Bone marrow (tissue), 2 donors: Measurements from ENCODE around the gene ATP2C2.

Source experiments
- DNase-seq, 2 donors: peaks; one replicate each; lab custom pipeline; 2025; lab: John Stamatoyannopoulos, UW

ATP2C2 gene

DNA sequence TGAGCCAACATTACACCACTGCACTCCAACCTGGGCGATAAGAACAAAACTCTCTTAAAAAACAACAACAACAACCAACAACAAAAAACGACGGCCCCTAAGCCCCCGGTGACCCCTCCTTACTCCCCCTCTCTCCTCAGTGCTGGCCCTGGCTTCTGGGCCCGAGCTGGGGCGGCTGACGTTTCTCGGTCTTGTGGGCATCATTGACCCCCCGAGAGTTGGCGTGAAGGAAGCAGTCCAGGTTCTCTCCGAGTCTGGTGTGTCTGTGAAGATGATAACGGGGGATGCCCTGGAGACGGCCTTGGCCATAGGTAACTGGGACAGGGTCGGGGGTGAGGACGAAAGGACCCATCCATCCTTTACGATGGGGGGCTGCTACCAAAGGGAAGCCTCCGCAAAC lies 83.4 kb downstream of the ATP2C2 start:
- DNase-seq = no peak

DNA sequence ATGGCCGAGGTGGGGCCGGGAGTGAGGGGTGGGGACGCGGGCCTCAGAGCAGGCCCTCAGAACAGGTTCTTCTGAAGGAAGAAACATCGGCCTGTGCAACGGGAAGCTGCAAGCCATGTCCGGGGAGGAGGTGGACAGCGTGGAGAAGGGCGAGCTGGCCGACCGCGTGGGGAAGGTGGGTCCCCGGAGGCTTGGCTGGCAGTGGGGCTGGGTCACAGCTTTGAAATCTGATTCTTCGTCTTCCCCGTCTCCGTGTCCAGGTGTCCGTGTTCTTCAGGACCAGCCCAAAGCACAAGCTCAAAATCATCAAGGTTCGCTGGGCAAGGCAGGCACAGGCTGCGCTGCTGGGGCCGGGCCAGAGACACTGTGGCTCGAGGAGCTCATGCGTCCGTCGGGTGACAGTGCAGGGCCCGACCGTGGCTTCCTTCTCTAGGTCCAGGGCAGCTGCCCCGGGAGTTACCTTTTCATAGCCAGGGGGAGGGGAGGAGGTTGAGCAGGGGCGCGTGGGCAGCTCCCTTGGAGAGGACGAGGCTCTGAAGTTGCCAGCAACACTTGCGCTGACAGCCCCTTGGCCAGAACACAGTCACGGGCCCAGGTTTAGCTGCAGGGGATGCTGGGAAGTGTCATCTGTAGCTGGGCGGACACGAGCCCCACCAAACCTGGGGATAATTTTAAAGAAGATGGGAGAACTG lies 84.9 kb downstream of the ATP2C2 start:
- no peak for DNase-seq

DNA sequence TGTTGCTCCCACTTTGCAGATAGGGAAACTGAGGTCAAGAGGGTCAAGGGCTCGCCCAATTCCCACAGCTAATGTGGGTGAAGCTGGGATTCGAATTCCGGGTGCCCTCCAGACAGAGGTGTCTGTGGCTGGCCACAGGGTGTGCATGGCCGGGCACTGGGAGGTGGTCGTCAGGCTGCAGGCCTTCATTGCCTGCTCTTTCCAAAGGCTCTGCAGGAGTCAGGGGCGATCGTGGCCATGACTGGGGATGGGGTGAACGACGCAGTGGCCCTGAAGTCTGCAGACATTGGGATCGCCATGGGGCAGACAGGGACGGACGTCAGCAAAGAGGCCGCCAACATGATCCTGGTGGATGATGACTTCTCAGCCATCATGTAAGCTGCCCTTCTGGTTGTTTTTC lies 86.3 kb downstream of the ATP2C2 start:
- DNase-seq = no peak

DNA sequence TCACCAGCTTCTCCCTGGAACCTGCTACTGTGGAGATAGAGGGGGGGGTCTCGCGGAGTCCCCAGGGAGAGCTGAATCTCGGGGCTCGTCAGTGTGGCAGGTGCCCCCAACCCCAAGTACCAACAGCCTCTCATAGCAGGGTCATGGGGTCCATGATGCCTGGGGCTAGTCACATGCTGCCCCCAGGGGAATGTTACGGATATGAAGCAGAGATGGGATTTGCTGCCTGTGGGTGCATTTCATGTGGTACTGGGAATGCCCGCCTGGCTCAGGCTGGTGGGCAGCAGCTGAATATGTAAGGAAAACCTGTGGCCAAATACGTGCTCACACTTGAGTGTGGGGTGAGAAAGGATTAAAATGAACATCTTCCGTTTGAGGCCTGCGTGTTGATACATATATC lies 86.7 kb downstream of the ATP2C2 start:
- no peak for DNase-seq

DNA sequence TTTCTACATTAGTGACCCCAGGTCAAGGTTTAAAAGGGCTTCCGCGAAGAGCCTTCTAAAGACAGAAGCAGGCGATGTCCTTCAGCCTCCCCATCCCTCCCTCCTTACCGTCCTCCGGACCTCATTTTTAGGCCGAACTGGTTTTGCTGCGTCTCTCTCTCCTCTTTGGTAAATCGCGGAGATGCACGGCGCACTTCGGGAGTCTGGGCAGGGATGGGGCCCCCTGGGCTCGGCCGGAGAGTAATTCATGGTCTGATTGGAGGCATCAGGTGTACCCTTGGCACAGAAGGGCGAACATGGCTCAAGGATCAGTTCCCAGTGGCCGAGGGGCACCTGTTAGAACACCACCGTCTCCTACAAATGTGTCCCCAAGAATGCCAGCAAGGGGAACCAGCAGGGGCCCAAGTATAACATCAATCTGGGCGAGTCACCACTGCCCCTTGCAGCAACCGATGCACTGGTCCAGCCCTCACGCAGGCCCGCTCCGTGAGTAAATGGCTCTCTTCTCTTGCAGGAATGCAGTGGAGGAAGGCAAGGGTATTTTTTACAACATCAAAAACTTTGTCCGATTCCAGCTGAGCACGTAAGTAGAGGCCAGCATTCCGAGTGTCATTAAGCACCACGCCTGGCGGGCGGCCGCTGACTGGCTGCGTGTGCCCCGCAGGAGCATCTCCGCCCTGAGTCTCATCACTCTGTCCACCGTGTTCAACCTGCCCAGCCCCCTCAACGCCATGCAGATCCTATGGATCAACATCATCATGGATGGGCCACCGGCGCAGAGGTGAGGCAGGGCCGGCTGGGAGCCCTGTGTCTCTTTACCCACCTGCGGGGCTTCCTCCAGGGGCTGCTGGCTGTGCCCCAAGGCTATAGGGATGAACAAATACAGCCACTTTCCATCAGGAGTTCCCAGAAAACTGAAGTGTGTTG lies 90.5 kb downstream of the ATP2C2 start:
- no peak for DNase-seq

DNA sequence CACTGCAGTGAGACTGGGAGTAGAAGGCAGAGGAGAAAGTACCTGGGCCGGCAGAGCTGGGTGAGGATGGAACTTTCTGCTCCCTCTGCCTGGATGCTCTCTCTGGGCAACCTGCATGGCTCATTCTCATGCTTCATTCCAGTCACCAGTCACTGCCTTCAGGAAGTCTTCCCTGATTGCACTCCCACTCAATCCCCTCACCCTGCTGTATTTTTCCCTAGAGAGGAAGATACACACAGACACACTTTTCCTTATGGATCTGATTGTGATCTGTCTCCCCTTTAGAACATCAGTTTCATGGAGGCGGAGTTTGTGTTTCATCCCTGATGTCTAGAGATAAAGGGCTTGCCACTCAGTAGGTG lies 91.2 kb downstream of the ATP2C2 start:
- DNase-seq = no peak

DNA sequence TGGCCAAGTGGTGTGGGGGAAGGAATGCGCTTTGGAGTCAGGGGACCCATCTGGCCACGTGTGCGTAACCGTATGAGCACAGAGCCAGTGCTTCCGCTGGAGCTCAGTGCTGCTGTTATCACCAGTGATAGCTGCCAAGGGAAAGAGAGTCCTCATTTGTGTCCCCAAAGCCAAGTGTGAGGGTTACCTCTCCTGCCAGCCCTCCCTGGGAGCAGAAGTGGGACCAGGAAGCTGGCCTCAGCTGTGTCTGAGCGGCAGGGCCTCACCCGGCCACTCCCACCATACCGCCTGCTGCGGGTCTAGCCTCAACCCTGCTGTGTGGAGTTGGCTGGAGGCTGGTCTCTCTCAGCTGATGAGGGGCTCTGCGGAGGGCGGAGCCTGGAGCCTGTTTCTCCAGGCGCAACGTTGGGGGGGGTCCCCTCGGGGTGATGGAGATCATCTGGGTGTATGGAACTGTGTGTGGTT lies 91.6 kb downstream of the ATP2C2 start:
- DNase-seq = no peak

DNA sequence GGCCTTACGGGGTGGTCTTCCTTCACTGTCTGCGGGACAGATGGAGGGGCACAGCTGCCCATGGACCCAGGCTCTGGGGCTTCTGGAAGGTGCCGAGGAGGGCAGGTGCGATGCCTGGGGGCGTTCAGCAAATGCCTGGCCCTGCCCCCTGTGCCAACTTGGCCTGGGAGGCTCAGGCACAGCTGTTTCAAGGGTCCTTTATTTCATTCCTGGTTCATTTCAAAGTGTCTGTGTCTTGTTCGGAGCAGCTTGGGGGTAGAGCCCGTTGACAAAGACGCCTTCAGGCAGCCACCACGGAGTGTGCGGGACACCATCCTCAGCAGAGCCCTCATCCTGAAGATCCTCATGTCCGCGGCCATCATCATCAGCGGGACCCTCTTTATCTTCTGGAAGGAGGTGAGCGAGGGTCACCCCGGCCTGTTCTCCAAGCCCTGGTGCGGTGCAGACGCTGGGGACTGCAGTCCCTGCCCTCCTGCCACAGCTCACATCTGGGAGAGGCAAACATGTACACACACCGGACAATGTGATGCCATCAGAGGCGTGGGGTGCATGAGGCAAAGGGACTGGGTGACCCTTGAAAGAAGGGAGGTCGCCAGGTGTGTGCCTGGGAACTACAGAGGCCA lies 92.2 kb downstream of the ATP2C2 start:
- no peak for DNase-seq

DNA sequence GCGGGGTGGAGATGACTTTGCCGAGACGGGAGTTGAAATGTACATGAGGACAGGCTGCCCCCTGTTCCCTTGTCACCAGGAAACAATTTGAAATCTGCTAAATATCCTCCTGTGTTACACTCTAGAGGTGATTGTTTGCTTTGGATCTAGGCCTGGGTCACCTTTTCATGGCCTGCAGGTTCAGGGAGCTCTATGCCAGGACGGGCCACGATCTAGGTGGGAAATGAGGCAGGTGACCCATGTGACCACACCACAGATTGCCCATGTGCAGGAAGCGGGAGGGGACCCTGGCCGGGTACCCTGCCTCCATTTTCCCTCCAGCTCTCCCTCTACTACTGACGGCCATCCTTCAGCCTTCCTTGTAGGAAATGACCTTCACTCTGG lies 92.7 kb downstream of the ATP2C2 start:
- no peak for DNase-seq

DNA sequence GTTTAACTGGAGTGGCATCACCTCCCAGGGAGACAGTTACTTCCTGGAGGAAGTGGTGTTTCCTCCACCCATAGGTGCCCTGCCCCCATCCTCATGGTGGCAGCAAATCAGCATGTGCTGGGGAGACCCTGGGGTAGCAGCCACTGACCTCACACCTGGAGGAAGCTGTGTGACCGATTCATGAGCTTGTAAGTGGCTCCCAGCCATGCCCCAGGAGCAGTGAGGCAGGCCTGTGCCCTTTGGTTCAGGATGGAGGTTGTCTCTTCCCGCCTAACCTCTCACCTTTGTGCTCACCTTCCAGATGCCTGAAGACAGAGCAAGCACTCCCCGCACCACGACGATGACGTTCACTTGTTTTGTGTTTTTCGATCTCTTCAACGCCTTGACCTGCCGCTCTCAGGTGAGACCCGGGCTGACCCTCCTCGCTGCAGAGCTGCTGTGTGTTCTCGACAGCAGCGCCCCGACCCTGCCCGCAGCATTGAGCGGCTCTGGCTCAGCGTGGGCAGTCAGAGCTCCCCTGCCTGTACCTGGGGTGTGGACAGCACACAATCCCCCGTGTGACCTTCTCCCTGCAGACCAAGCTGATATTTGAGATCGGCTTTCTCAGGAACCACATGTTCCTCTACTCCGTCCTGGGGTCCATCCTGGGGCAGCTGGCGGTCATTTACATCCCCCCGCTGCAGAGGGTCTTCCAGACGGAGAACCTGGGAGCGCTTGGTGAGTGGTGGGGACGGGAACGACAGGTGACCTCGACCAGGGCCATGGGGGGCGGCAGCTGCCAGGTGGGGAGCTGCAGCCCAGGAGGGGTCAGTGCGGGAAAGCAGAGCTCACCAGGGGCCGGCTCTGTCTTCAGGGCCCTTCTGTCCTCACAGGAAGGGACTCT lies 93.3 kb downstream of the ATP2C2 start:
- DNase-seq = no peak

DNA sequence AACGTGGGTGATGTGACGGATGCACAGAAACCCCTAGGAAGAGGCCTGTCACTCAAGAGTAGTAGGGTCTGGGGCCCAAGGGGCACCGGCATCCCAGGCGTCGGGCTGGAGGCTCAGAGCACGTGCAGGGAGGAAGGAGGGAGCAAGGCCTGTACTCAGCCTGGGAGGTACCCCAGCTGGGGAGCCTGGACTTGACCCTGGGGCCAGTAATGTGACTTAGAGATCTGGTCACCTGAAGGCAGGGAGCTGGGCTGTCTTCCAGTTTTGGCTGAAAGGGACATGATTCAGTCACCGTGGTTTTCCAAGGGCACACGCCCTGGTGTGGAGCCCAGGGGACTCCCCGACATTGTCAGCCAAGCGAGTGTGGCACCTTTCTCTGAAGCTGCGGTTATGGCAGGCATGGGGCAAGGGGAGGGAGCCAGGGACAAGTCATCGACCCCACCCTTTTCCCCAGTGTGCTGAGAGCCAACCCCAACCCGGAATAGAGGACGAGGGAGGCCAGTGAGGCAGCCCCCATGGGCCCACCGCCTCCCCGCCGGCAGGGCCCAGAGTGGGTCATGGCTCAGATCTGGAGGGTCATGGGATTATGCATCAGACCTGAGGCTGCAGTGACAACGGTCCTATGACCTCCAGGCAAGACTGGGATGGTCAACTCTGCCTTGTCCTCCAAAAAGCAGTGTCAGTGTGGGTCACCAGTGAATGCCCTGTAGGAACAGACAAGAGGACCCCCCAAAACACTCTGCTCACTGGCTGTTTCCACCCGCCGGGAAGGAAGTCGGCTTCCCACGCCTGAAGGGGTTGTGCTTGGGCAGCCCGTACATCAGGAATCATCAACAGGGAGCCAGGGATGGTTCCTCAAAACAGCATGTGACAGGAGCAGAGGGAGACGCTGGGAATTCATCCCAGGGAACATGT lies 94.2 kb downstream of the ATP2C2 start:
- DNase-seq = no peak

DNA sequence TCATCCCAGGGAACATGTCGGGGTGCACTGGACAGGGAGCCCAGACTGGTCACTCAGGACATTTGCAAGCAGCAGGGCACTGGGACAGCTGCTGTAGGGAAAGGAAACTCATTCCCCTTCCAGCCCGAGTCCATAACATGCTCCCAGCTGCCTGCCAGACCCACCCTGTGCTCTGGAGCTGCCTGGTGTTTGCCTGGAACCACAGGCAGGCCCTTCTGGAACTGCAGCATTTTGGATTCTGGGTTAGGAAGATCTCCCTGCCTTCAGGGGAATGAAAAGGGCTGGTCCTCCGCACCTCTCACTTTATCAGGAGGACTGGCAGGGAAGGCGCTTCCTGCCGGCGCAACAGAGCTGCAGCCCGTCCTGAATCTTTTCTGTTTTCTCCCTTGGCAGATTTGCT lies 94.9 kb downstream of the ATP2C2 start:
- no peak for DNase-seq

DNA sequence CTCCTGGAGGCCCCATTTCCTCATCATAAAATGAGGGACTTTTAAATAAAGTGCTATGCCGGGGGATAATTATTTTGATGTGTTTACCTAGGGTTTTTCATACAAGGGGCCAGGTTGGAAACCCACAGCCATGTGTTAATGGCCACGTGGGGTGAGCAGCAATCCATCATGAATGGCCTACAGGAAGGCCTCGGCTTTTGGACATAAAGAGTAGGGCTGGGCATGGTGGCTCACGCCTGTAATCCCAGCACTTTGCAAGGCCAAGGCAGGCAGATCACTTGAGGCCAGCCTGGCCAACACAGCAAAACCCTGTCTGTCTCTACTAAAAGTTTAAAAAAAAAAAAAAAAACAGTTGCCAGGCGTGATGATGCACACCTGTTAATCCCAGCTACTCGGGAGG lies 95.8 kb downstream of the ATP2C2 start:
- no peak for DNase-seq

DNA sequence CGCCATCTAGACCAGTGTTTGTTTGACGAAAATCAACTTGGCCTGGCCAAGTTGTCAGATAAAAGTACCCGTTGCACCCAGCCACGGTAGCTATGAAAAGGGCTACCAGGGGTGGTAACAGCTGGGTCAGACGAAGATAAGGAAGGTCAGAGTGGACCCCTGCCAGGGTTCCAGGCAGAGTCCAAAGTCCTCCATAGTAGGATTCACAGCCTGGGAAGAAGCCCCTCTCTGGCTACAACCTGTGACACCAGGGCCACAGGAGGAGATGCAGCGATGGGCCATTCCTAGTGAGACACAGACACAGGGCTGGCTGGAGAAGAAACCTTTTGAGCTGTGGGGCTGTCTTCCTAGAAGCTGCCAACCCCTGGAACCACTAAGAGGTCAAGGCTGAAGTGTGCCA lies 96.8 kb downstream of the ATP2C2 start:
- DNase-seq = no peak

DNA sequence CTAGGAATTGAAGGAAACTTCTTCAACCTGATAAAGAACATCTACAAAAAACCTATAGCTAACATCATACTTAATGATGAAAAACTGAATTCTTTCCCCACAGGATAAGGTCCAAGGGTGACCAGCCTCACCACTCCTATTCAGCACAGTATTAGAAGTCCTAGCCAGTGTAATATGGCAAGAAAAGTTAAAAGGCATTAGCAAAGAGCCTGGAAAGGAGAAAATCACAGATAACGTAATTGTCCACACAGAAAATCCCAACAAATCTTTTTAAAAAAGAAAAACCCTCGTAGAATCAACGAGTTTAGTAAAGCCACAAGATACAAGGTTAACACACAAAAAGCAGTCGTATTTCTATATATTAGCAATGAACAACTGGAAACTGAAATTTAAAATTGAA lies 98.4 kb downstream of the ATP2C2 start:
- no peak for DNase-seq

DNA sequence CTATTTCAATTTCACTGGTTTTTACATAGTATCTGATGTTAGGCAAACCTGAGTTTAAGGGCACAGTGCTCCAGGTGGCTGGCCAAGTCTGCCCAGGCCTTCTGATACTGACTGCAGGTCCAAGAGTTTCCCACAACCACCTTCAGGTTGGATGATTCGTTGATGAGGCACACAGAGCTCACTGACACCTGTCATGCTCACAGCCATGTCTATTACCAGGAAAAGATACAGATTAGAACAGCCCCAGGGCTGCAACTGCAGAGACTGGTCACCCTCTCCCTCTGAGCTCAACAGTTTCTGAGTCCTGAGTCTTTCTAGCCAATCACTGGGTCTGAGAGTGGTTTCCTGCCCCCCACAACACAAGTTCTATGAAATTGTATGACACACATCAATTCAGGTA lies 98.9 kb downstream of the ATP2C2 start:
- DNase-seq = no peak

DNA sequence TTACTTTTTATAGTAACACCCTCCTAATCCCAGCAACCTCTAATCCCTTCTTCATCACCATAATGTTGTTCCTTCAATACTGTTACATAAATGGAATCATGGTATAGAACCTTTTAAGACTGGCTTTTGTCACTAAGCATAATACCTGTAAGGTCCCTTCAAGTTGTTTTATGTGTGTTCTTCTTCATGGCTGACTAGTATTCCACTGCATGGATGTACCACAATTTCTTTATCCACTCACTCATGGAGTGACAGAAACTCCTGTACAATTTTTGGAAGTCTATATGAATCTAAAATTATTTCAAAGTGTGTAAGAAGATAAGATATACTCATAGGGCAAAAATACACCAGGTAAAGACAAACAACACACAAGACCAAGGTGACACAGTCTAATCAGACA lies 99.4 kb downstream of the ATP2C2 start:
- no peak for DNase-seq

DNA sequence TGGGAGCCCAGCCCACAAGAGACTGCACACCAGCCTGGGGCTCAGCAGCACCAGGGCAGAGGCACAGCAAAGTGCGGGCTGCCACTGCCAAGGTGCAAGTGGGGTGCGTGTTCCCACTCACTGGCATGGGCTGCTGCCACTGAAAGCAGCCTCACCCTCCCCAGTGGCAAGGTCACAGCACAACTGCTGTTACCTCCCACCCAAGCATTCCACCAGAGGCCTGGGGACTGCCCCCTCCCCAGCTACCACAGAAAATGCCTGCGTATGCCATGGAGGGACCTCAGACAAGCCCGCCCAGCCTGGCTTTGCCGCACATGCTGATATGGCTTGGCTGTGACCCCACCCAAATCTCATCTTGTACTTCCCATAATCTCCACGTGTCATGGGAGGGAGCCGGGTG lies 103.0 kb downstream of the ATP2C2 start:
- no peak for DNase-seq

DNA sequence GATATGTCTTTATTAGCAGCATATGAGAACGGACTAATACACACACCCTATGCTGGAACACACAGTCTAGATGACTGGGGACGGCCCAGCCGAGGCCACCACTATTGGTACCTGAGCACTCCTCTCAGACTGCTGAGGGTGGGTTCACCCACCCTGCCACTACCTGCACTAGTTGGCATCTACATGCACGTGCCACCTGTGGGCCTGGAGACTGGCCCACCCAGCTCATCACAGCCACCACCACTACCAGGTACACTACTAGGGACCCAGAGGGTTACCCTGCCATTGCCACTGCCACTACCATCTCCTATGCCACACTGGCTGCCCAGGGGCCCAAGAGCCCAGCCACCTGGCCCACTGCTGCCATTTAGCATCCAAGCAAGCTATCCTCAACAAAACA lies 103.6 kb downstream of the ATP2C2 start:
- no peak for DNase-seq

DNA sequence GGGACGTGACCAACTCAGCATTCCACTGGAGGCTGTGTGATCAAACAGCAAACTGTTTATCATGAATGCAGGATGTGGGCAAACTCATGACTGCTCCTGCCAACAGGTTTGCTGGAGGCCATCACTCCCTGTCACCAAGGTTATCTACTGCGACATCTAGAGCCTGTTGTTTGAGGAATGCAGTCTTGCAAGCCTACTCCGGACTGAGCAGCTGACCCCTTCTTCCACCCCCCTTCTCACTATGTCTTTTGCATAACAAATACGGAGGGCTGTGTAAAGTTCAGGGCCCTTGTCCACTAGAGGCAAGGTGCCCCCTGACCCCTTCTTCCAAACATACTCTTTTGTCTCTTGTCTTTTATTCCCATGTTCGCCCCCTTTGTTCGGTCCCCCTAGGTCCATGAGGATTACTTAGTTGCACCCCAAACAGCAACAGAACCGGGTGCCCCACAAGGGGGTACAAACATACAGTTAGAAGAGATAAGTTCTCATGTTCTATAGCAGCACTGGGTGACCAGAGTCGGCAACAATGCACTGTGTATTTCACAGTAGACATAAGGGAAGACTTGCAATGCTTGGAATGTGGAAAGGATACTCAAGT lies 107.4 kb downstream of the ATP2C2 start:
- no peak for DNase-seq

DNA sequence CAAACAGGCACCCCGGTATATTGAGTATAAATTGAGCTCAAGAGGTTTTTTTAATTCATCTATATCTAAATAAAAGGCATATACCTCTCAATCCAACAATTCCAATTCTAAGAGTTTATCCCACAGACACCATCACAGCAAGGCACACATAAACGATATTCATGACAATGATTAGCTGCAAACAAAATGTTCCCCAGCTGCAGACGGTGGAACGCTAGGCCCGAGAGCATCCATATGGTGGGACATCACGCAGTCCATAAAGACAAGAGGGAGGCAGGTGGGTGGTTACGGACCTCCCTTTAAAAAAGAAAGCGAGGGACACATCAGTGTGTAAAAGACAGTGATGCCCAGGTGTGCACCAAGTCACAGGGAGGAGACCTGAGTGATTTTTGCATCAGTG lies 108.1 kb downstream of the ATP2C2 start:
- DNase-seq = no peak
